GM12872 (cell line): Measurements from ENCODE around the gene ZHX3.

Experiments
- CTCF ChIP-seq: IDR thresholded peaks from 3 replicates; pipeline ENCODE4 v1.5.1; 2011; ENCODE audit warnings: low read depth, mild to moderate bottlenecking, low read length, moderate library complexity; ENCODE audit not compliant: insufficient read depth

The ZHX3 gene

GRCh38 chr20:41163821-41164220 lies 153.7 kb downstream of the ZHX3 start:
- TF ChIP-seq CTCF, result no peak

DNA sequence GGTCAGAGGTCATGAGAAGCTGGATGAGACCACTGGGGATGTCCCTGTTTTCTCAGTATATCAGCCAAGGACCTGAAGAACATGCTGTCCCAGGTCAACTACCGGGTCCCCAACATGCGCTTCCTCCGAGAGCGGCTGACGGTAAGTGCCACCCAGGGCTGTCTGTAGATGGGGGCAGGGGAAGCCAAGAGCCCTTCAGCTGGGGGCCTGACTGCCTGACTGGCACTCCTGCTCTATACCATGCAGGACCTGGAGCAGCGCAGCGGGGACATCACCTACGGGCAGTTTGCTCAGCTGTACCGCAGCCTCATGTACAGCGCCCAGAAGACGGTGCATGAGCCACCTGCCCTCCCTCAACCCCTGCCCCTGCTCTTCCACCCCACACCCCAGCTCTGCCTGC lies 155.1 kb downstream of the ZHX3 start:
- TF ChIP-seq CTCF, result no peak

DNA sequence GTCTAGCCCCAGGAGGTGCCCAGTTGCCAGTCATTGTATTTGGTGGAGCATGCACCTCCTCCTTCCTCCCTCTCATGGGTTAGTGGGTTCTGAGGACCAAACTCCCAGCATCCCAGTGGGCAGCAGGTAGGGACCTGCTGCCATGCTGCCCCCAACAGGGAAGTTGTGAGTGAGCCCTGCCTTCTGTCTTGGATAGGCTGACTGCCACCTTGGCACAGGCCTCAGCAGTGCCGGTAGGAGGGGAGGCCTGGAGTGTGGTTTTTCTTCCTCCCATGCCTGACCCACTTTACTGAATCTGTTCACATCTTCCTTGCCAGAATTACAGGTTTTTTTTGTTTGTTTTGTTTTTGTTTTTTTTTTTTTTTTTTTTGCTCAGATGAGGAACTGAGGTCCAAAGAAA lies 155.6 kb downstream of the ZHX3 start:
- TF ChIP-seq CTCF, result no peak

DNA sequence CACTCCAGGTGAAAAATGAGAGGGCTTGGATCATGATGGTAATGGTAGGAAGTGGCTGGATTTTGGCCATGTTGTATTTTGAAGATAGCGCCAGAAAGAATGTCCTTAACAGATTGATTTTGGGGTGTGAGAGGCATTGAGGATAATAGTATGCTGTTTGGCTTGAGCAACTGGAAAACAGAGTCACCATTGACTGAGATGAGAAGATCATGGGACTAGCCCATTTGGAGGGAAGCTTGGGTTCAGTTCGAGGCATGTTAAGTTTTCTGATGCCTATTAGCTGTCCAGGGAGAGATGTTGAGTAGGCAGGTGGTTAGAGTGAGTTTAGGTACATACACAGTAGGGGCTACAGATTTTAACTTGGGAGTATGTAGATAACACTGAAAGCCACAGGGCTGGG lies 156.8 kb downstream of the ZHX3 start:
- TF ChIP-seq CTCF, result no peak

GRCh38 chr20:41159547-41159946 lies 158.0 kb downstream of the ZHX3 start:
- no peak for TF ChIP-seq CTCF

- TF ChIP-seq CTCF, result no peak
These were observed 159.4 kb downstream of the ZHX3 start for GRCh38 chr20:41158082-41158625.

GRCh38 chr20:41155261-41155660 lies 162.3 kb downstream of the ZHX3 start:
- TF ChIP-seq CTCF, result no peak
